A673 (cell line): Measurements from ENCODE around the gene PRH2.

Experiments
- CTCF ChIP-seq: fragments of 300-800, 200-600 bp; sonication (generic); conservative IDR thresholded peaks from 2 replicates; pipeline ENCODE4 v1.5.1; 2017; ENCODE audit warnings: low read depth, mild to moderate bottlenecking, antibody characterized with exemption, low read length, moderate library complexity, mixed read lengths
- EZH2 ChIP-seq: fragments of 200-600 bp; sonication (generic); IDR thresholded peaks from 2 replicates; pipeline ENCODE4 v1.6.1; 2017; ENCODE audit warnings: borderline replicate concordance, low read depth, mild to moderate bottlenecking, mixed read lengths, antibody characterized with exemption, low read length; ENCODE audit not compliant: poor library complexity, severe bottlenecking

- TF ChIP-seq CTCF (no peak), EZH2 (no peak)
These were observed 37.3 kb downstream of the PRH2 start for GRCh38 chr12:10966314-10966713.
